WTC11 (cell line): ENCODE results near the gene LENG8.

Experiments used
- E2F5 ChIP-seq: sonication (generic); formaldehyde crosslinking; IDR thresholded peaks from 2 replicates; pipeline ENCODE4 v1.8.1; 2022; ENCODE audit warnings: mild to moderate bottlenecking, moderate library complexity, missing genetic modification reagents
- NR3C1 ChIP-seq: sonication (generic); formaldehyde crosslinking; conservative IDR thresholded peaks from 2 replicates; pipeline ENCODE4 v1.8.1; 2023; ENCODE audit warnings: low read depth, mild to moderate bottlenecking, missing genetic modification reagents
- TF ChIP-seq, protein P1 (sequence below): fragments of 200-600 bp; IDR thresholded peaks from 2 replicates; pipeline ENCODE4 v1.8.0; 2022; ENCODE audit warnings: antibody characterized with exemption

GRCh38 chr19:54457773-54458647 lies 9.0 kb downstream of the LENG8 start:
- no peak for TF ChIP-seq E2F5
- TF ChIP-seq NR3C1 (CRISPR knock-in tag): no peak
- TF ChIP-seq, protein P1, sequence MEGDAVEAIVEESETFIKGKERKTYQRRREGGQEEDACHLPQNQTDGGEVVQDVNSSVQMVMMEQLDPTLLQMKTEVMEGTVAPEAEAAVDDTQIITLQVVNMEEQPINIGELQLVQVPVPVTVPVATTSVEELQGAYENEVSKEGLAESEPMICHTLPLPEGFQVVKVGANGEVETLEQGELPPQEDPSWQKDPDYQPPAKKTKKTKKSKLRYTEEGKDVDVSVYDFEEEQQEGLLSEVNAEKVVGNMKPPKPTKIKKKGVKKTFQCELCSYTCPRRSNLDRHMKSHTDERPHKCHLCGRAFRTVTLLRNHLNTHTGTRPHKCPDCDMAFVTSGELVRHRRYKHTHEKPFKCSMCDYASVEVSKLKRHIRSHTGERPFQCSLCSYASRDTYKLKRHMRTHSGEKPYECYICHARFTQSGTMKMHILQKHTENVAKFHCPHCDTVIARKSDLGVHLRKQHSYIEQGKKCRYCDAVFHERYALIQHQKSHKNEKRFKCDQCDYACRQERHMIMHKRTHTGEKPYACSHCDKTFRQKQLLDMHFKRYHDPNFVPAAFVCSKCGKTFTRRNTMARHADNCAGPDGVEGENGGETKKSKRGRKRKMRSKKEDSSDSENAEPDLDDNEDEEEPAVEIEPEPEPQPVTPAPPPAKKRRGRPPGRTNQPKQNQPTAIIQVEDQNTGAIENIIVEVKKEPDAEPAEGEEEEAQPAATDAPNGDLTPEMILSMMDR: no peak
